NCI-H1092 treated with DMSO at 0.1 percent for 48 hours (cell line): Measurements from ENCODE around the gene LRRC57.

ENCODE experiments used
- DNase-seq: peaks from one replicate; lab custom pipeline; 2025; lab: John Stamatoyannopoulos, UW

LRRC57 gene

DNA sequence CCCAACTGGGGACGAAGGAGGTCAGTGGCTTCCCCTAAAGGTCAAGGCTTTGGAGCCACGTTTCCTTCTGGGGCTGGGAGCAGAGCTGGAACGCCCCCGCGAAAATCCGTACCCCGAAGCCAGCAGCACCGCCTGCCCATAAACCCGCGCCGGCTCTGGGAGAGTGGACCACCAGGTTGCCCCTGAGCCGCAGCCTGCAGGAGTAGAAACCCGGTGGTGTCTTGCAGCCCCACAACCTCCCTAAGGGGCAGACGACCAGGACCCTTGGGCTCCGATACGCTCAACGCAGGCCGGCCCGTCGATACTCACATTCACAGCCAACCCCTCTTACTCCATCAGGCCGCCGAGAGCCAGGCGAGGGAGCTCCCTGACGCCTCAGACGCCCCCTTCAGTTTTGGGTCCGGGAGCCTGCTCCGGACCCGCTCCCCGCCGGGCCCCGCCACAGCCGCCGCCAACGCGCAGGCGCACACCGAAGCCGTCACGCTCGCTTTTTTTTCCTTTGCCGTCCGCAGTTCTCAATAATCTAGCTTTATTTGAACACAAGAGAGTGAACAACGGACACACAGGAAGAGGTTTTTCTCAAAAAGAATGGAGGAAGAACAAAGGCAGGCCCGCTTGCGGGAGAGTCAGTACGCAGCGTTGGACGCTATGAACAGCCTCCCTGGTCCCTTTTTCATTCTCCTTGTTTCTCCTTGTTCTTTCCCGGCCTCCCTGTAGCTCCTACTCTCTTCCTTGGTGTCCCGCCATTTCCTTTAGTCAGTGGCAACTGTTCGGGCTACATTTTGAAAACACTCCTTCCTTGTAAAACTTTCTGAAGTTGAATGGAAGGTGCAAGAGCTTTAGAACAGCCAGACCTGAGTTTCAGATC, 57.7 kb downstream of the LRRC57 start, which contains the start of gene ZNF106:
Gene ZNF106 (minus strand): TSS at position 471 of the 868 bp plus-strand sequence. CDS start 18,852 bp downstream, outside the sequence.
- DNase-seq = peak; percentile 83

DNA sequence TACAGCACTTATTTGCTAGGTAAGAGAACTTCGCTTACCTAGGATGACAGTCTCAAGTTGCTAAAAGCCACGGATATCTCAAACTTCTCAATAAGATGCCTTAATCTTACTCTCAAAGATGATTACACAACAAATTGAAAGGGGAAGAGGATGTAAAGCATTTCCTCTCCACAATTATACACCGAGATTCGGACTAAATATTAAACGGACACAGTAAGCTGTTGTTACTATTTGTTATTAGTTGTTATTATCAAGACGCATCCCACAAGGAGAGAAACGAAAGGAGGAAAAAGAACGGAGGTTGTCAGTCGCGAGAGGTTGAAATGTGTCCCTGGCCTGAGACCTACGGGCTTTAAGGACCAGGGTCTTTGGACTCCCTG, 58.3 kb downstream of the LRRC57 start:
- no peak for DNase-seq
